SJCRH30 (cell line): ENCODE measurements around the gene CGNL1. TPM values are rescaled to one million over a fixed set of nuclear protein-coding genes. Genes with fewer than 3 reads are reported as not detected.

Experiments
- DNase-seq, 2 experiments: peaks; one replicate each; pipeline ENCODE4 v3.0.0-alpha.2; 2015 to 2020
- H3K27ac ChIP-seq: fragments of 250-450 bp; sonication (Bioruptor Pico); 2 replicates; pipeline ENCODE4 v1.5.1; 2020; ENCODE audit warnings: mild to moderate bottlenecking, moderate library complexity
- H3K27me3 ChIP-seq: fragments of 250-450 bp; sonication (Bioruptor Pico); 2 replicates; pipeline ENCODE4 v1.5.1; 2020; ENCODE audit warnings: mild to moderate bottlenecking, moderate library complexity
- H3K36me3 ChIP-seq: fragments of 250-450 bp; sonication (Bioruptor Pico); 2 replicates; pipeline ENCODE4 v1.5.1; 2020; ENCODE audit warnings: mild to moderate bottlenecking, moderate library complexity
- H3K4me1 ChIP-seq: fragments of 250-450 bp; sonication (Bioruptor Pico); 2 replicates; pipeline ENCODE4 v1.5.1; 2020; ENCODE audit warnings: mild to moderate bottlenecking, moderate library complexity
- H3K4me3 ChIP-seq: fragments of 250-450 bp; sonication (Bioruptor Pico); 2 replicates; pipeline ENCODE4 v1.5.1; 2020; ENCODE audit warnings: mild to moderate bottlenecking, moderate library complexity
- H3K9me3 ChIP-seq: fragments of 250-450 bp; sonication (Bioruptor Pico); replicated peaks from 2 replicates; pipeline ENCODE4 v1.5.1; 2020; ENCODE audit warnings: mild to moderate bottlenecking, moderate library complexity
- total RNA-seq: library from RNA; depleted of rRNA; stranded (reverse); fragments of >200 nt; shearing (Covaris generic); gene quantifications from 2 replicates; pipeline ENCODE4 v1.2.3, GENCODE V29; 2014

CGNL1 gene
- total RNA-seq, 1 experiment from 2014 or later = 5.5 TPM

DNA sequence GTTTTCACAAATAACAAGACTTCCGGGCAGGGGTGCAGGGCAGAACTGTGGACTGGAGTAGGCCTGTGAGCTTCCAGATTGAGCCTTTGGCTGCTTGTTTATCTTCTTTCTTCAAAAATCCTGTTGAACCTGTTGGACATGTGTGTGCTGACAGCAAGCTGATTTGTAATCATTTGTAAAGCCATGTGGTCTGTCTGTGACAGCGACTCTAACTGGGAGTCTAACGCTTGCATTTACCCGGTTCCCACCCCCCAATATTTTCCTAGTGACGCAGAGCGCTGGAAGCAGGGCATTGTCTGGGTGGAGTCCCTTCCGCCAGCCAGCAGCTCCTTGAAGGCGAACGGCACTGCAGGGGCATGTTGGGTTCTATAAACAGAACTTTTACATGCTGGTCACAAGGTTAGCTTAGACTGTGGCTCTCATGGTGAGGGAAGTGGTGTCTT lies 129.7 kb downstream of the CGNL1 start:
- no peaks in the 10 kb centered on the region for H3K9me3 ChIP-seq
- H3K27ac ChIP-seq = no peak overlapping the region
- peaks cover 26% of the 10 kb centered on the region for H3K4me1 ChIP-seq
- DNase-seq = no peak
- H3K27me3 ChIP-seq = no peaks in the 10 kb centered on the region
- H3K4me3 ChIP-seq = no peak overlapping the region
- H3K36me3 ChIP-seq = no peaks in the 10 kb centered on the region

DNA sequence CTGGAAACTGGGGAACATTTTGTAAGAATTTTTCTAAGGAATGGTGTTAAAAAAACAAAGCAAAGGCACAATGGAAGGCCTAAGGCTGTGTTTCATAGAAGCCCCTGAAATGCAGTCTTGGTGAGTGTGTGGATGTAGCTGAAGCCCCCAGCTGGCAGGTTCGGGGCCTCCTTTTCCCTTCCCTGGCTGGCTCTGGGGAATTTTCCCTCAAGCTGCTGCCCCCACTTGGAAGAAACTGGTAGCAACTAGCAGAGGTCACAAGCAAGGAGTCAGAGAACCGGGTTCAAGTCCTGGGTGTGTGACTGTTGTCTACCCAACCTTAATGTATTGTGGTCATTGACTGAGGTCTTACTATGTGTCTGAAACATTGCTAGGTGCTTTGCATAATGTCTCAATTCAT lies 130.1 kb downstream of the CGNL1 start:
- Histone ChIP-seq H3K36me3 (no peaks in the 10 kb centered on the region), H3K4me3 (no peak overlapping the region)
- DNase-seq = no peak

DNA sequence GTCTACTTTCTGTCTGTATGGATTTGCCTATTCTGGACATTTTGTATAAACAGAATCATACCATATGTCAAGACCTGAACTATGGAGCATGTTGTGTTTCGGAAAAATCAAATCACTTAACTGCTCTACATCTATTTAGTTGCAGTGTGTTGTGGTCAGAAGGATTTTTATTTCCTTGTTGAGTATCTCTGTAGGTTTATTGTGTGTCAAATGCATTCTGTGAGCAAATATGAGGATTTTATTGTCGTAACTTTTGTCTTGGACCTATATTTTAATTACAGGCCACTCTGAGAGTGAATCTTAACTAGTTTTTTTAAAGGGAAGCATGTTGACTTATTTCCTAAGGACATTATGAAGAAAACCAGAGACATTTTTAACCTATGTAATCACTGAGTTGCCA lies 130.8 kb downstream of the CGNL1 start:
- no peak overlapping the region for H3K4me3 ChIP-seq
- no peak for DNase-seq
- H3K27me3 ChIP-seq = no peaks in the 10 kb centered on the region
- no peaks in the 10 kb centered on the region for H3K36me3 ChIP-seq
- H3K4me1 ChIP-seq = peaks cover 35% of the 10 kb centered on the region
- H3K27ac ChIP-seq = no peak overlapping the region
- no peaks in the 10 kb centered on the region for H3K9me3 ChIP-seq

More for the DNA sequence above, 130.1 kb downstream of the CGNL1 start:
- no peak overlapping the region for H3K27ac ChIP-seq
- H3K9me3 ChIP-seq = no peaks in the 10 kb centered on the region
- peaks cover 30% of the 10 kb centered on the region for H3K4me1 ChIP-seq
- H3K27me3 ChIP-seq = no peaks in the 10 kb centered on the region

DNA sequence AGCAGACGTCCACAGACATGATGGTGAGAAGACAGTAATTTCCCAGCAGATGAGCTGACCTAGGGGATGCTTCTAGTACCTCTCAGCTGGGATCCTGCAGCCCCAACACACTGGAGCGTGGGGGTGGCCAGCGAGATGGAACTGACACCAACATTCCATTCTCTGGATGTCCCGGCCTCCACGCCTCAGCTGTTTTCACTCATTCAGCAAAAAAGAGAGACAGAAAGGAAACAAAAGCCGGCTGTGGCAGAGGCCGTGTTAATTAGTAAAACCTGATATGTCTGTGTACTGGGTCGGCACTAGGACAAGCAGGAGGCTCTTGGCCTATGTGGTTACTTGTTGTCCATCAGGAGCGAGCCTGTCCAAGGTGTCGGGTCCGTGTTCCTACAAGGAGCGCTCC lies 132.8 kb downstream of the CGNL1 start:
- no peaks in the 10 kb centered on the region for H3K9me3 ChIP-seq
- peaks cover 35% of the 10 kb centered on the region for H3K4me1 ChIP-seq
- no peaks in the 10 kb centered on the region for H3K27me3 ChIP-seq
- peak; percentile 81 to 84 for DNase-seq
- no peak overlapping the region for H3K4me3 ChIP-seq
- H3K27ac ChIP-seq = peak overlapping the region; percentile 90
- no peaks in the 10 kb centered on the region for H3K36me3 ChIP-seq

DNA sequence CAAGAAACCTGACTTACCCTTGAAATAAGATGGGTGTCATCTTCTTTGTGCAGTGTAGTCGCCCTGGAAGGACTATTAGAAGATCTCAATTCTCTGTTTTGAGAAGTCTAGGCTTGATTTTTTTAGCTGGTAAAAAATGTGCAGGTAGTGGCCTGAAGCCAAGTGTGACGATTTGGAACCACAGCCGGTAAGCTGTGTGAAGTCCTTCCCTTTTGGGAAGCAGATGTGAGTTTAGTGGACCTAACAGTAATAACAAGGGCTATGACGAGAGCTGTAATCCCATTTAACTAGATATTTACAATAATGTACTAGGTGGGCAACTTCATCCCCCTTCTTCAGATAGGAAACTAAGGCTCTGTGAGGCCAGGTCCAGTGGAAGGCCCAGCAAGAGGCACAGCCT lies 133.7 kb downstream of the CGNL1 start:
- DNase-seq = peak; percentile 37 to 66
- Histone ChIP-seq H3K27me3 (no peaks in the 10 kb centered on the region), H3K9me3 (no peaks in the 10 kb centered on the region), H3K4me3 (peak overlapping the region; percentile 2), H3K27ac (peak overlapping the region; percentile 90), H3K36me3 (no peaks in the 10 kb centered on the region), H3K4me1 (peaks cover 35% of the 10 kb centered on the region)

DNA sequence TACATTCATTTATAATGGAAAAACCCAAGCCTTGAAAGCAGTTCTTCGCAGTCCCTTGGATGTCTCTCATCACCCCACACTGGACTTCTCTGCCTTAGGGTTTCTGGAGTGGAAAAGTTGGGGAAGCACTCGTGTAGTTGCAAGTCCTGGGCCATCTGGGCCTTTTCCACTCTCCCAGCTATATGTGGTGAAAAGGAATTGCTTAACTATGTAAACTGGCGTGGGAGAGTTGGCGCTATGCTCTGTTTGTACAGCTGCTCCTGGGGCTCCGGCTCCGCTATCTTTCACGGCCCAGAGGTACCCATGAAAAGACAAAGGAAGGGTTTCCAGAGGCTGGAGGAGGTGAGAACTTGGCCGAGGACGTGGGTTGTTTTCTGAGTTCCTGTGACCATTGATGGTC lies 134.3 kb downstream of the CGNL1 start:
- Histone ChIP-seq H3K36me3 (no peaks in the 10 kb centered on the region), H3K27ac (peak overlapping the region; percentile 90), H3K9me3 (no peaks in the 10 kb centered on the region), H3K4me1 (peaks cover 35% of the 10 kb centered on the region), H3K27me3 (no peaks in the 10 kb centered on the region), H3K4me3 (peak overlapping the region; percentile 2)
- peak; percentile 91 to 95 for DNase-seq

DNA sequence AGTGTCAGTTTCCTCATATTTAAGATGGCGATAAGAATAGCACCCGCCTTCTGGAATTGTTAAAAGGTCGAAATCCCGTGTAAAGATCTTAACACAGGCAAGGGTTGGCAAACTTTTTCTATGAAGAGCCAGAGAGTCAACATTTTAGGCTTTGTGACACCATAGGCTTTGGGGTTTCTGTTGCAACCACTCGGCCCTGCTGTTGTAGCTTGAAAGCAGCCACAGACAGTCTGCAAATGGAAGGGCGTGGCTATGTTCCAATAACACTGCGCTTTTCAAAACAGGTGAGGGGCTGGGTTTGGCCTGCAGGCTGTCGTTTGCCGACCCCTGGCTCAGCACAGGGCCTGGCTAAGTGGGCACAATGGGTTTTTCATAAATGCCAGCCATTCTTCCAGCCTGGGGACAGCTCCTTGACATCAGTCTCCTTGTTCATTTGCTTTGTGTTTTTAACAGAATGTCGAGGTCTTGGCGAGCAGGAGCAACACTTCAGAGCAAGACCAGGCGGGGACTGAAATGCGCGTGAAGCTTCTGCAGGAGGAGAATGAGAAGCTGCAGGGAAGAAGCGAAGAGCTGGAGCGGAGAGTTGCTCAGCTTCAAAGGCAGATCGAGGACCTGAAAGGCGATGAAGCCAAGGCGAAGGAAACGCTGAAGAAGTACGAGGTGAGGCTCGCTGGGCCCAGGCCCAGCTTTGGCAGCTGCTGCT lies 140.2 kb downstream of the CGNL1 start:
- Histone ChIP-seq H3K9me3 (no peaks in the 10 kb centered on the region), H3K4me1 (peaks cover 22% of the 10 kb centered on the region), H3K36me3 (no peaks in the 10 kb centered on the region), H3K27ac (no peak overlapping the region), H3K27me3 (no peaks in the 10 kb centered on the region), H3K4me3 (no peak overlapping the region)
- DNase-seq = peak in 1 of 2 experiments; percentile 29

DNA sequence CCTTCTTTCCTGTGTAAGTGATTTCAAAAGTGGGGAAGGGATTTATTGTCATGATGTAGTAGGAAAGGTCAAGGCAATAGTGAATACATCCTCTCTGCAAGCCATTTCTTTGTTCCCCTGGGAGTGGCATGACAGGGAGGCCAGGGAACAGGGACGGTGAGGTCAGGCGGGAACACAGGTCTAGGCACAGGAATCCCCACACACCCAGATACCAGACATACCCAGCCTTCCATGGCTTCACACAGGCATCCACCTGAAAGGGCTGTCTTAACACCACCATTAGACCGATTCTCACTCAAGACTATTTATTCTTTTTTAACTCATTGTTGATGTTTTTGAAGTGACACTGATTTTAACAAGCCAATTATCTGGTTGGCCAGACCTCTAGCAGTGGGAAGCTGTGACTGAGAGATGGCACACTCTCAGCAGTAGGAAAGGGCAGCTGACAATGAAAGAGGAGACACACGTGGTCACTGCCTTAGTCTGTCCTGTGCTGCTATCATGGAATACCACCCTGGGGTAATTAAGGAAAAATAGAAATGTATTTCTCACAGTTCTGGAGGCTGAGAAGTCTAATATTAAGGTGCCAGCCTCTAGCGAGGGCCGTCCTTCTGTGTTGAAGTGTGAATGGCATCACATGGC lies 140.8 kb downstream of the CGNL1 start:
- no peaks in the 10 kb centered on the region for H3K36me3 ChIP-seq

DNA sequence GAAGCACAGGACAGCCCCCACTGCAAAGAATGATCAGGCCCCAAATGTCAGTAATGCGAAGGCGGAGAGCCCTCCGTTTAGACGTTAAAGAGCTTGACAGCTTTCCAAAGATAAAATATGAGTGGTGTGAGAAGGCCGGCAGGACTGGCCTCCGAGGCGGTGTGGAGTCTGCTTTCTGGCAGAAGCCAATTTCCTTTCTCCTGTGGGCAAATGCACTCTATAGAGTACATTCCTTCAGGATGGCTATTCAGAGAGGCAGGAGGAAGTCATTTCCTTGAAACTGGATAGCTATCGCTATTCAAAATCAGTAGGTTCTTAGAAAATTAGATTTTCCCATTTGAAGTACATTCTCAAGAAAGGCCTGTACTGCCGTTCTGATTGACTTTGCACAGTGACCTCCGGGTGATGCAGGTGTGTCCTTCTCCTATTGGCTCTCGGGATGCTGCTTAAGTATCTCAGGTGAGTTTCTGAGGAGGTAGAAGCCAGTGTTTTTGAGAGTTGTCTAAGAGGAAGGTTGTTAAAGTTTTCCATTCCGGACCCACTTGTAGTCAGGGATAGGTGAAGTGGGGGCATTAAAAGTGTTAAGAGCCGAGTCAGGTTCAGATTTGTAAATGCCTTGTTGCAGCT lies 142.6 kb downstream of the CGNL1 start:
- no peak for DNase-seq
- Histone ChIP-seq H3K36me3 (no peaks in the 10 kb centered on the region), H3K4me3 (no peak overlapping the region), H3K27ac (no peak overlapping the region), H3K9me3 (no peaks in the 10 kb centered on the region; the same call in 1 of the 2 replicates), H3K4me1 (peaks cover 18% of the 10 kb centered on the region), H3K27me3 (no peaks in the 10 kb centered on the region)

More for the DNA sequence above, 140.8 kb downstream of the CGNL1 start:
- no peak overlapping the region for H3K4me3 ChIP-seq
- no peaks in the 10 kb centered on the region for H3K27me3 ChIP-seq
- DNase-seq = no peak
- H3K4me1 ChIP-seq = peaks cover 18% of the 10 kb centered on the region
- no peaks in the 10 kb centered on the region for H3K9me3 ChIP-seq
- H3K27ac ChIP-seq = no peak overlapping the region

DNA sequence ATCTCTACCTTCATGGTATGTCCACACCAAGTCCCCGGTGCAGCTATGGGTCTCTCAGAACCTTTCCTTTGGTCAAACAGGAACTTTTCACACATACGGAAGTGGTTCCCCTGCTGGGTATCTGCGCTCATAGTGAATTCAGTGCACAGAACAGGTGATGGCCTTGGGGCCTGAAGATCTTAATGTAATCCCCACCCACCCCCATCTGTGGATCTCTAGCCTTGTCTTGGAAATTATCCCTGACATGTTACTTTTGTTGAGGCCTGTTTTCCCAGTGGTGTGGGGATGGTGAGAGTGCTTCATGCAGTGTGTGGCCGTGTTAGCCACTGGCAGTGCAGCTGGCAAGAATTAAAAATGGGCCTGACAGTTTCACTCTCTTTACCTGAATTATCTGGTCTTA lies 143.5 kb downstream of the CGNL1 start:
- no peaks in the 10 kb centered on the region for H3K27me3 ChIP-seq
- no peak overlapping the region for H3K27ac ChIP-seq
- H3K36me3 ChIP-seq = no peaks in the 10 kb centered on the region
- no peaks in the 10 kb centered on the region; the same call in 1 of the 2 replicates for H3K9me3 ChIP-seq
- no peak overlapping the region for H3K4me3 ChIP-seq
- DNase-seq = peak; percentile 63 to 83
- peaks cover 18% of the 10 kb centered on the region for H3K4me1 ChIP-seq

DNA sequence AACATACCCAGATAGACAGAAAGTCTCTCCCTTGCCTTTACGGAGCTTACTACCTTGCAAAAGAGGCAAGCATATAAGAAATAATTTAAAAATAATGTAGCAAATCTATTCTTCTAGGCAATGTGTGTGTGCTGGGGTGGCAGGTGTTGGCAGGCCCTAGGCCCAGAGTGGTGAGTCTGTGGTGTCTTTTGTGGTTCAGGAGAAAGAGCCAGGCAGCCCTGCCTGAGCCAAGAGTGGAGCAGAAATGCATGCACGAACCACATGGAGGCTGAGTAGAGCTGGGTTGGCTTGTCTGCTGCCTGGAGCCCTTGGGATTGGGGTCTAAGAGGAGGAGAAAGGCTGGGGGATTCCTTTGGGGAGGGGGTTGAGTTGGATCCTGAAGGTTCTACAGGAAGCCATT lies 145.2 kb downstream of the CGNL1 start:
- H3K4me1 ChIP-seq = peaks cover 18% of the 10 kb centered on the region
- H3K9me3 ChIP-seq = no peaks in the 10 kb centered on the region; the same call in 1 of the 2 replicates
- DNase-seq = no peak
- H3K27me3 ChIP-seq = no peaks in the 10 kb centered on the region
- H3K27ac ChIP-seq = no peak overlapping the region
- no peaks in the 10 kb centered on the region for H3K36me3 ChIP-seq
- no peak overlapping the region for H3K4me3 ChIP-seq

DNA sequence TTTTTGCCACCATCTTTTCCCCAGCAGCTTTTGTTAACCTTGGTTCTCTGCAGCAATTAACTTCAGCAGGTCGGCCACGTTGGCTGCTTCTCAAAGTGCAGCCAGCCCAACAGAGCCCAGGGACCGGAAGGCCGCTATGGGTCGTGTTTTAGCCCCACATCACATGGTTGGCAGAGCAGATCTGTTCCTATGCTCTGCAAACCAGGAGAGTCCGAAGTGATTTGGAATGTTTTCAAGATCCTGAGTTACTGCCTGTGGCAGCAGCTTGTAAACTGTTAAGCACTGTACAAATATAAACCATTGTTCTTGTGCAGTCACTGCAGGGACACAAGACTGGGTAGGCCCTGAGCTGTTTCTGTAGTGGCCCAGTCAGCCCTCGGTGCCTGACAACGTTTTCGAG lies 145.8 kb downstream of the CGNL1 start:
- H3K27me3 ChIP-seq = no peaks in the 10 kb centered on the region
- no peaks in the 10 kb centered on the region; the same call in 1 of the 2 replicates for H3K9me3 ChIP-seq
- peaks cover 18% of the 10 kb centered on the region for H3K4me1 ChIP-seq
- no peak overlapping the region for H3K4me3 ChIP-seq
- no peak for DNase-seq
- H3K36me3 ChIP-seq = no peaks in the 10 kb centered on the region
- no peak overlapping the region for H3K27ac ChIP-seq

DNA sequence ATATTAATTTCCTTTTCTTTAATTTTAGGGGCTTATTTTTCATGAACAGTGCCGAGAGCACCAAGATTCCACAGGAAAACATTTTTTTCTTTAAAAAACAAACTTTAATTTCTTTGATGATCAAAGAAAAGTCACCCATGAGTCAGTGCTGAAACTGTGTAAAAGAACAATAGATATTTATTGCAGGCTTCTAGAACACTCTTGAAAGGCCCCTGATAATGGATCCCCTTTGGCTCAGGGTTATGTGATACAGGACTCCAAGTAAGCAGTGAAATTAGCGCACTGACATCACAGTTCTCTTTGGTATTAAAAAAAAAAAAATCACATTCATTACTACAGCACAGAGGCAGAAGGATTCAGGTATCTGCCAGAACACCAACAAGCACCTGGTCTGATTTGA lies 149.3 kb downstream of the CGNL1 start:
- Histone ChIP-seq H3K4me1 (peaks cover 7% of the 10 kb centered on the region; the same call in 1 of the 2 replicates), H3K36me3 (no peaks in the 10 kb centered on the region), H3K27ac (no peak overlapping the region), H3K27me3 (no peaks in the 10 kb centered on the region), H3K9me3 (no peaks in the 10 kb centered on the region; the same call in 1 of the 2 replicates), H3K4me3 (no peak overlapping the region)
- DNase-seq = no peak

DNA sequence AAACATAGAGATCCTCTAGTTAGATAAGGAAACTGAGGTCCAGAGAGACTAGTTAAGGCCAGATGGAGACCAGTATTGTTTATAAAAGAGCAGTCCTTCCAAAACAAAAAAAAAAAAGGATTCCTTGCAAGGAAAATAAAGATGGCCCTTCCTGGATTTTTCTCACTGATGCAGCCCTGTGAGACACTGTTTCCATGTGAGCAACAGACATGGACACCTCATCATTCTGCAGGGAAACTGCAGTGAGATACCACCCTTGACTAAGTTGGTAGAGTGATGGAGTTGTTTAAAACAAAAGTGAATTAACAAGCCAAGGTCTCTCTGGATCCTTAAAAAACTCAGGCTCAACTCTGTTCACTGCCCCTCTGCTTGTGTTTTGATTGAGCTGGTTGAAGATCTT lies 149.8 kb downstream of the CGNL1 start:
- peaks cover 4% of the 10 kb centered on the region; the same call in 1 of the 2 replicates for H3K4me1 ChIP-seq
- H3K9me3 ChIP-seq = no peaks in the 10 kb centered on the region; the same call in 1 of the 2 replicates
- no peak overlapping the region for H3K27ac ChIP-seq
- no peaks in the 10 kb centered on the region for H3K36me3 ChIP-seq
- no peak for DNase-seq
- H3K4me3 ChIP-seq = no peak overlapping the region
- no peaks in the 10 kb centered on the region for H3K27me3 ChIP-seq

DNA sequence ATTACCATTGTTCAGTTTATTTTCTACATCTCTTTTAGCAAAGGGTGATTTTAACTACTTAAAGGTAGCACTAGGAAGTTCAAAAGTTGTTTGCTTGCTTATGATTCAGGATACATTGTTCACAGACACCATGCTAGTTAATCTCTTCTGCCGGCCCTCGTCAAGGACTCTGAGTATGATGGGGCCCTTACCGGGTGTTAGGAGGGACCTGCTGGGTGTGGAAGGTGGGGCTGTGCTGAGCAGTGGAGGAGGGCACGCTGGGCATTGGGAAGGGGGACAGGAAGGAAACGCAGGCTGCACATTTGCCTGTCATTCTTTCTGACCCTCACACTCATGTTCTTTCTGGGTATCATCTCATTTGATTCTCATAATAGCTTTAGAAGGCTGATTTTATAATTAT lies 150.3 kb downstream of the CGNL1 start:
- Histone ChIP-seq H3K4me1 (peaks cover 4% of the 10 kb centered on the region; the same call in 1 of the 2 replicates), H3K9me3 (no peaks in the 10 kb centered on the region; the same call in 1 of the 2 replicates), H3K27ac (no peak overlapping the region), H3K27me3 (no peaks in the 10 kb centered on the region), H3K4me3 (no peak overlapping the region), H3K36me3 (no peaks in the 10 kb centered on the region)
- no peak for DNase-seq
